ENCODE measurements around the gene ILF2. TPM values are rescaled to one million over a fixed set of nuclear protein-coding genes. Genes with fewer than 3 reads are reported as not detected.

ILF2 gene
- total RNA-seq, 4 donors from 2014 or later = 59.3 to 125 (median 78.5) TPM

DNA sequence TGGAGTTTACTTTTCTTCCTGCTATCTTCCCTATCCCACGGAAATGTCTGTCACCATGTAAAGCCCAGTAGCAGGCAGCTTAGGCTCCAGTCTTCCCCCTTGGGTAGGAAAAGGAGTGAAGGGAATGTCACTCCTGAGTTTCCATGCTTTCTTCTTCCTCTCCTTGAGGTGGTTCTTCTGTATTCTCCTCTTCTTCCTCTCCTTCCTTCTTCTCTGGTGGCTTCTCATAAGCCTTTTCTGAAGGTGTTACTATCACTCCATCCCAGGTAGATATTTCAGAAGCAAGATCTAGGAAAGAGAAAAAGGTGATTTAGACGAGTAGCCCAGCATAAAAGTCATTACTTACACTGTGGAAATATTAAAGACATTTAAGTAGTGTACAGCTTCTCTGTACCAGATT lies 8.5 kb downstream of the ILF2 start:
- TF ChIP-seq, protein P1, sequence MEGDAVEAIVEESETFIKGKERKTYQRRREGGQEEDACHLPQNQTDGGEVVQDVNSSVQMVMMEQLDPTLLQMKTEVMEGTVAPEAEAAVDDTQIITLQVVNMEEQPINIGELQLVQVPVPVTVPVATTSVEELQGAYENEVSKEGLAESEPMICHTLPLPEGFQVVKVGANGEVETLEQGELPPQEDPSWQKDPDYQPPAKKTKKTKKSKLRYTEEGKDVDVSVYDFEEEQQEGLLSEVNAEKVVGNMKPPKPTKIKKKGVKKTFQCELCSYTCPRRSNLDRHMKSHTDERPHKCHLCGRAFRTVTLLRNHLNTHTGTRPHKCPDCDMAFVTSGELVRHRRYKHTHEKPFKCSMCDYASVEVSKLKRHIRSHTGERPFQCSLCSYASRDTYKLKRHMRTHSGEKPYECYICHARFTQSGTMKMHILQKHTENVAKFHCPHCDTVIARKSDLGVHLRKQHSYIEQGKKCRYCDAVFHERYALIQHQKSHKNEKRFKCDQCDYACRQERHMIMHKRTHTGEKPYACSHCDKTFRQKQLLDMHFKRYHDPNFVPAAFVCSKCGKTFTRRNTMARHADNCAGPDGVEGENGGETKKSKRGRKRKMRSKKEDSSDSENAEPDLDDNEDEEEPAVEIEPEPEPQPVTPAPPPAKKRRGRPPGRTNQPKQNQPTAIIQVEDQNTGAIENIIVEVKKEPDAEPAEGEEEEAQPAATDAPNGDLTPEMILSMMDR (IDR thresholded peaks at IDR 0.05; ENCODE audit: low read depth) = no peak

DNA sequence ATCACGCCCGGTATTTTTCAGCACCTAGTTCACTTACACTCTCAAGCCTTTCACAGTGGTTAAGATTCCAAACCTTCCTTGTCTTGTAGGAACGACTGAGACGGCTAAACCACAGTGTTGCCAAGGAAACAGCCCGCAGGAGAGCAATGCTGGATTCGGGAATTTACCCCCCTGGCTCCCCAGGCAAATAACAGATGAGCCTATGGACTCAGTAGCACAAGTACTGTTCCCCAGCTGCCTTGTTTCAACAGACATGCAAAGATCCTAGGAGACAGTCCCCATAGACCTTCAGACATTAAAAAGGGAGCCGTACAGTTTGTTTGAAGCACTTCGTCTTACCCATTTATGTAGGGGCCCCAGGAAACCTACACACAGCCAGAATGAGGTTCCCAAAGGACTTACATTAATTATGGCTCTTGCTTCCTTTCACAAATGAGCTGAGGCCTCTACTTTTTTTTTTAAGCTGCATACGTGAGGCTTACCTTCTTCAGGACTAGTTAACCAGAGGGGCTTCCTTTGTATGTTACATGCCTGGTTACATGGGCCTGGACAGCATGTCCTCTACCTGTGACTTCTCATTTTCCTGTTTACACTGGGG lies 9.6 kb downstream of the ILF2 start:
- TF ChIP-seq, protein P1 (IDR thresholded peaks at IDR 0.05; ENCODE audit: low read depth) = no peak

DNA sequence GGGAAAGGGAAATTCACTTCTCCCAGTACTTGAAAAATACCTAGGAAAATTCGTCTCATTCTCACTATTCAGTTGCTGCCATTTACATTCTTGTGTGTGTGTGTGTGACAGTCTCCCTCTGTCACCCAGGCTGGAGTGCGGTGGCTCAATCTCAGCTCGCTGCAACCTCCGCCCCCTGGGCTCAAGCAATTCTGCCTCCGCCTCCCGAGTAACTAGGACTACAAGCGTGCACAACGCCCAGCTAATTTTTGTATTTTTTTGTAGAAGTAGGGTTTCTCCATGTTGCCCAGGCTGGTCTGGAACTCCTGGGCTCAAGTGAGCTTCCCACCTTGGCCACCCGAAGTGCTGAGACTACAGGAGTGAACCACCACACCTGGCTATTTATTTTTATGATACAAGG lies 11.1 kb downstream of the ILF2 start:
- TF ChIP-seq, protein P1 (IDR thresholded peaks at IDR 0.05; ENCODE audit: low read depth) = no peak

DNA sequence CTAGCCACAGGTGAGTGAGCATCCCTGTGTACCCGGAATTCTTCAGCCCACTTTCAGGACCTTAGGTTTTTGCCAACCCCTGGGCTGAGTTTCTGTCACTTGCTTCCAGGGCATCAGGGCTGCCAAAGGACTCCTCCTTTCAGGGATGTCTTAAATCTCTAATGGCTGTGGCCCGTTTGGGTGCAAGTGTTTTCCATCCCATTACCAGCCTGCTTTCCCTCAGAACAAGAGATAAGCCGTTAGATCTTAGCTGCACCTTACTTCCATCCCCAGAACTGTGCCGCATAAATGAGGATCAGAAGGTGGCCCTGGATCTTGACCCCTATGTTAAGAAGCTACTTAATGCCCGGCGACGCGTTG lies 11.6 kb downstream of the ILF2 start:
- TF ChIP-seq, protein P1 (IDR thresholded peaks at IDR 0.05; ENCODE audit: low read depth) = no peak

DNA sequence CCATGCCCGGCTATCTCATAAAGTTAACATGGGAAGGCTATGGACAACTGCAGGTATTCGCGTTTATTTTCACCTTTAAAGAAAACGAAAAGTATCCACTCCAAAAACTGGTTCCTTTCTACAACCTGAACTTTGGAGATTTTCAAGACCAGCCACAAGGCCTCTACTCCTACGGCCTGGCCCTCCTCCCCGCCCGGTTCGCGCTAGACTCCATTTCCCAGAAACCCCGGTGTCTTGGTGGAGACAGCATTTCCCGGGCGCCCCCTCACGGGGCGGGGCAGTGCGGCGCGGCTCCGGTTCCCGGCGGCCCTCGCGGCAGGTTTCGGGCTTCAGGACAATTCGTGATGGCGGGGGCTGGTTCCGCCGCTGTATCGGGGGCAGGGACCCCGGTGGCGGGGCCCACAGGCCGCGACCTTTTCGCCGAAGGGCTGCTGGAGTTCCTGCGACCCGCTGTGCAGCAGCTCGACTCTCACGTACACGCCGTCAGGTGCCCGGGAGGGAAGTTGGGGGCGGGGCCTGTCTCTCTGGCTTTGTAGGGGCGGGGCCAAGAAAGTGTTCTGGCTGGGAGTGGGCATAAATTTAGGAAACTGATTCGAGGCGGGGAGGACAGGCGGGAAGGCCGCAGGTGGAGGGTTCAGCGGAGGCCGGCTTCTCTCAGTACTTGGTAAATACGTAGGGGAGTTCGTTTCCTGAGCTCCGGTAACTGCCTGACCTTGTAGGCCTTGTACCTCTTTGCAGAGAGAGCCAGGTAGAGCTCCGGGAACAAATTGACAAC lies 12.2 kb downstream of the ILF2 start, which contains the start of gene SNAPIN:
Gene SNAPIN, plus strand, starts transcription at position 304 of the 775 bp plus-strand sequence. Its CDS starts 41 bp downstream, at position 345.
- TF ChIP-seq, protein P1 (IDR thresholded peaks at IDR 0.05; ENCODE audit: low read depth) = no peak

DNA sequence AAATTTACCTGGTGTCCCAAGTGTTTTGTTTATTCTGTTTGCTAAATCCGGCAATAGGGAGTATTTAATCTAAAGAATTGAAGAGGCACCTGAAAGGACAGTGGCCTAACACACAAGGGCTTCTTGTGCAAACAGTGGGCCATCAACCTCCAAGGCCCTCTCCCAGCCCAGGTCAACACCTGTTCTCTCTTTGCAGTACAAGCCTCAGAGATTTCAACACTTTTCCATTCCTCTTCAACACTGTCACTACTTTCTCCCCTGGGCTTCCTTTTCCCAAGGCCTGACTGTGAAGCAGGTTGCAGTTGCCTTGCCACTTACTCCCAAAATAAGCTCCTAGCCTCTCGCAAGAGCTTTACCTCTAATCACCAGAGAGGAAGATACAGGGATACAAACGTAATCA lies 15.5 kb downstream of the ILF2 start:
- TF ChIP-seq, protein P1 (IDR thresholded peaks at IDR 0.05; ENCODE audit: low read depth) = no peak

DNA sequence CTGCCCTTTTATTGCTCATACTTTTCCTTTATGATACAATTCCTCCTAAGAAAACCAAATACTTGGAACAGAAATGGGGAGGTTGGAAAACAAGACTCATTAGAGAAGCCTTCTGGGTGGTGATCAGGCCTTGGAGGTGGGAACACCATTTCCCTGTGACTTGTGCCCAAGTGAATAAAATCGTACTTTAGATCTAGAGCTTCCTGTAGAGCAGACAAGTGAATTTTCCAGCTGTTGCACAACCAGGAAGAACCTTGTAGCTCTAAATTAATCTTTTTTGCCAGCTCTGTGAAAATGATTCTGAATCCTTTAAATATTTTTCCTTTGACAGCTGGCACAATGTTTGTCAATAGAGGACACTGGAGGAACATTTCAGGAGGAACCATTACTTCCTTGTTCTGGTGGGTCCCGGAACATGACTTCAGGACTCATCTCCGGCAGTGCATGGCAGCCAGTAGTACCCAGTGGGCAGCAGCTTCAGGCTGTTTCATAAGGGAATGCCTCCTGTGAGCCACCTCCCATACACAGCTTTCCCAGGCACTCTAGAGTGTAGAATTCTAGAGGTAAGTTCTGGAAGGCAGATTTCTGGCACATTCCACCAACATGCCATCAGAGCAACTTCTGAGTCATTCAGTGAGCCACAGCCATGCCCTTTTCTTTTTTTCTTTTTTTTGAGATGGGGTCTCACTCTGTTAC lies 17.8 kb downstream of the ILF2 start:
- TF ChIP-seq, protein P1 (IDR thresholded peaks at IDR 0.05; ENCODE audit: low read depth) = no peak

Data from subcutaneous adipose tissue (tissue), 4 donors.